SK-MEL-5 (cell line): ENCODE data around the gene TMEM141. TPM values are rescaled to one million over a fixed set of nuclear protein-coding genes. Genes with fewer than 3 reads are reported as not detected.

Experiments
- DNase-seq: peaks from one replicate; pipeline ENCODE4 v3.0.0-alpha.2; 2016; ENCODE audit warnings: low read depth, low spot score
- in situ Hi-C: cut with HindIII; loops from 2 replicates; pipeline ENCODE4 v1.10.0; 2016; ENCODE audit warnings: low sequenced_read_pairs, high pct_unique_total_duplicates, low pct_unique_long_range_greater_than_20kb
- total RNA-seq: library from RNA; depleted of rRNA; stranded (reverse); fragments of >200 nt; shearing (Covaris generic); gene quantifications from 2 replicates; pipeline ENCODE4 v1.2.3, GENCODE V29; 2014

TMEM141 gene
- total RNA-seq, 1 experiment from 2014 or later: 47.1 TPM

- in situ Hi-C loops: loop anchor here (25.0 kb wide), 1 partner anchor 116 kb away; the partner anchor contains the start of genes C8G and FBXW5
- no peak for DNase-seq
These were observed 30.1 kb downstream of the TMEM141 start for GRCh38 chr9:136820971-136821825.

GRCh38 chr9:136821826-136822544, 30.8 kb downstream of the TMEM141 start:
- DNase-seq: no peak
- in situ Hi-C loops: loop anchor here (25.0 kb wide), 1 partner anchor 115 kb away; the partner anchor contains the start of genes C8G and FBXW5

GRCh38 chr9:136823136-136824046, 32.2 kb downstream of the TMEM141 start:
- DNase-seq: no peak
- in situ Hi-C loops: loop anchor here (25.0 kb wide), 1 partner anchor 114 kb away; the partner anchor contains the start of genes C8G and FBXW5

- no peak for DNase-seq
- in situ Hi-C loops: loop anchor here (25.0 kb wide), 1 partner anchor 113 kb away; the partner anchor contains the start of genes C8G and FBXW5
These were observed 33.5 kb downstream of the TMEM141 start for GRCh38 chr9:136824496-136825225.

GRCh38 chr9:136825295-136826187, 34.4 kb downstream of the TMEM141 start:
- DNase-seq: no peak
- in situ Hi-C loops: no loop called here

GRCh38 chr9:136826188-136826541, 35.0 kb downstream of the TMEM141 start:
- no peak for DNase-seq
- in situ Hi-C loops: no loop called here

GRCh38 chr9:136826703-136827582, 35.8 kb downstream of the TMEM141 start:
- DNase-seq: no peak
- in situ Hi-C loops: no loop called here

- in situ Hi-C loops: no loop called here
- no peak for DNase-seq
These were observed 36.8 kb downstream of the TMEM141 start for GRCh38 chr9:136827794-136828473.

- in situ Hi-C loops: no loop called here
- no peak for DNase-seq
These were observed 37.5 kb downstream of the TMEM141 start for GRCh38 chr9:136828474-136829140.

GRCh38 chr9:136829412-136829811, 38.3 kb downstream of the TMEM141 start:
- in situ Hi-C loops: no loop called here
- DNase-seq: no peak

- no peak for DNase-seq
- in situ Hi-C loops: no loop called here
These were observed 39.1 kb downstream of the TMEM141 start for GRCh38 chr9:136829981-136830885.

GRCh38 chr9:136831002-136831719, 40.0 kb downstream of the TMEM141 start:
- no peak for DNase-seq
- in situ Hi-C loops: no loop called here

GRCh38 chr9:136831720-136832104, 40.6 kb downstream of the TMEM141 start:
- in situ Hi-C loops: no loop called here

More at GRCh38 chr9:136831720-136832104, 40.6 kb downstream of the TMEM141 start:
- DNase-seq: no peak
